GM10266 (cell line): ENCODE data around the gene WDR89.

ENCODE experiments used
- DNase-seq: peaks from one replicate; pipeline ENCODE4 v3.0.0; 2012; ENCODE audit errors: extremely low spot score
- CTCF ChIP-seq: IDR thresholded peaks from 2 replicates; pipeline ENCODE4 v1.5.1; 2012; ENCODE audit warnings: mild to moderate bottlenecking, low read depth; ENCODE audit not compliant: control insufficient read depth, insufficient read depth; ENCODE audit errors: missing control alignments

Gene WDR89

GRCh38 chr14:63564318-63564717, 77.4 kb downstream of the WDR89 start:
- no peak for DNase-seq
- no peak for TF ChIP-seq CTCF

- no peak for TF ChIP-seq CTCF
- no peak for DNase-seq
Observed at GRCh38 chr14:63563370-63564026, 78.2 kb downstream of the WDR89 start.

- TF ChIP-seq CTCF = no peak
- no peak for DNase-seq
Observed at GRCh38 chr14:63562405-63562804, 79.3 kb downstream of the WDR89 start.

GRCh38 chr14:63555572-63555971, 86.1 kb downstream of the WDR89 start:
- no peak for DNase-seq
- no peak for TF ChIP-seq CTCF

- TF ChIP-seq CTCF = no peak
- DNase-seq = no peak
Observed at GRCh38 chr14:63551332-63551731, 90.3 kb downstream of the WDR89 start.

GRCh38 chr14:63547798-63548335, 93.8 kb downstream of the WDR89 start:
- no peak for TF ChIP-seq CTCF
- DNase-seq = no peak
